Glutamatergic neuron (in vitro differentiated cells): ENCODE data around the gene SEMA6B. TPM values are rescaled to one million over a fixed set of nuclear protein-coding genes. Genes with fewer than 3 reads are reported as not detected.

ENCODE experiments used
- DNase-seq: peaks from one replicate; pipeline ENCODE4 v3.0.0; 2022
- H3K27ac Mint-ChIP-seq: one replicate; pipeline ENCODE4 v1.8.0; 2020; ENCODE audit warnings: mild to moderate bottlenecking, mixed read lengths, inconsistent platforms; ENCODE audit not compliant: unreplicated experiment
- H3K27me3 Mint-ChIP-seq: one replicate; pipeline ENCODE4 v1.8.0; 2020; ENCODE audit warnings: mild to moderate bottlenecking, moderate library complexity, mixed read lengths, inconsistent platforms; ENCODE audit not compliant: unreplicated experiment
- H3K36me3 Mint-ChIP-seq: one replicate; pipeline ENCODE4 v1.8.0; 2020; ENCODE audit warnings: mild to moderate bottlenecking, mixed read lengths, inconsistent platforms; ENCODE audit not compliant: unreplicated experiment
- H3K4me1 Mint-ChIP-seq: one replicate; pipeline ENCODE4 v1.8.0; 2020; ENCODE audit warnings: mild to moderate bottlenecking, low read depth, mixed read lengths, inconsistent platforms; ENCODE audit not compliant: unreplicated experiment
- H3K4me3 Mint-ChIP-seq: one replicate; pipeline ENCODE4 v1.8.0; 2020; ENCODE audit warnings: mild to moderate bottlenecking, mixed read lengths, inconsistent platforms; ENCODE audit not compliant: unreplicated experiment
- H3K9me3 Mint-ChIP-seq: one replicate; pipeline ENCODE4 v1.8.0; 2020; ENCODE audit warnings: mild to moderate bottlenecking, moderate library complexity, mixed read lengths, inconsistent platforms; ENCODE audit not compliant: unreplicated experiment
- CTCF ChIP-seq: fragments of 200-600 bp; sonication (generic); IDR thresholded peaks from one replicate; pipeline ENCODE4 v1.5.0; 2021; ENCODE audit not compliant: partially characterized antibody, unreplicated experiment
- total RNA-seq: library from RNA; stranded (reverse); fragmentation: NEBNext Ultra II Directional; extraction: Animal tissue kit (Norgen Biotek cat#: 25700); gene quantifications from one replicate; pipeline ENCODE4 v1.2.1, GENCODE V29; 2021; ENCODE audit not compliant: unreplicated experiment

The SEMA6B gene
- total RNA-seq, 1 donor from 2014 or later: 234 TPM

- peaks cover 21% of the 10 kb centered on the region for H3K9me3 Mint-ChIP-seq
- no peak for TF ChIP-seq CTCF
- H3K27ac Mint-ChIP-seq: peak overlapping the region; percentile 72
- DNase-seq: peak; percentile 58
- H3K4me3 Mint-ChIP-seq: no peak overlapping the region
- H3K36me3 Mint-ChIP-seq: peaks cover 19% of the 10 kb centered on the region
- H3K4me1 Mint-ChIP-seq: no peaks in the 10 kb centered on the region
- H3K27me3 Mint-ChIP-seq: peaks cover 19% of the 10 kb centered on the region
These were observed 2.8 kb downstream of the SEMA6B start for GRCh38 chr19:4556597-4557127.

- H3K36me3 Mint-ChIP-seq: peaks cover 20% of the 10 kb centered on the region
- peak overlapping the region; percentile 20 for H3K4me3 Mint-ChIP-seq
- H3K27ac Mint-ChIP-seq: no peak overlapping the region
- H3K9me3 Mint-ChIP-seq: peaks cover 22% of the 10 kb centered on the region
- no peak for DNase-seq
- H3K4me1 Mint-ChIP-seq: no peaks in the 10 kb centered on the region
- TF ChIP-seq CTCF: no peak
- peaks cover 20% of the 10 kb centered on the region for H3K27me3 Mint-ChIP-seq
These were observed 3.6 kb downstream of the SEMA6B start for GRCh38 chr19:4555657-4556561.

DNA sequence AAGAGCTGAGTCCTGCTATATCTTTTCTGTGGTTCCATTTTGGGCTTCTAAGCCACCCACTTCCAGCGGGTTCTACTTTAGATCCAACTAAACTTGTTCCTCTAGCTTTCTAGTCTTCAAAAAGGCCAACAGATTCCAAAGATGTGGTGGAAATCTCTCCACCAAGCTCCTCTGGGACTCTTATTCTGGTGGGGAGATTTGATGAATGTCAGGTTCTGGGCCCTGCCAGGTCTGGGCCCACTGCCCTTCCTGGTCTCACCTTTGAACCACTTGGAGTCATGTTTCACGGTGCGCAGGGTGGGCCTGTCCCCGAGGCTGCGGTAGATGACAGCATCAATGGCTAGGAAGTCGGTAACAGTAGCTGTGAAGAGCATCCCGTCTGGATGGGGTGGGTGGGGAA lies 4.8 kb downstream of the SEMA6B start:
- H3K9me3 Mint-ChIP-seq: peaks cover 22% of the 10 kb centered on the region
- H3K27ac Mint-ChIP-seq: no peak overlapping the region
- H3K4me3 Mint-ChIP-seq: no peak overlapping the region
- peaks cover 22% of the 10 kb centered on the region for H3K27me3 Mint-ChIP-seq
- no peak for DNase-seq
- H3K36me3 Mint-ChIP-seq: peaks cover 20% of the 10 kb centered on the region
- H3K4me1 Mint-ChIP-seq: no peaks in the 10 kb centered on the region
- TF ChIP-seq CTCF: no peak

DNA sequence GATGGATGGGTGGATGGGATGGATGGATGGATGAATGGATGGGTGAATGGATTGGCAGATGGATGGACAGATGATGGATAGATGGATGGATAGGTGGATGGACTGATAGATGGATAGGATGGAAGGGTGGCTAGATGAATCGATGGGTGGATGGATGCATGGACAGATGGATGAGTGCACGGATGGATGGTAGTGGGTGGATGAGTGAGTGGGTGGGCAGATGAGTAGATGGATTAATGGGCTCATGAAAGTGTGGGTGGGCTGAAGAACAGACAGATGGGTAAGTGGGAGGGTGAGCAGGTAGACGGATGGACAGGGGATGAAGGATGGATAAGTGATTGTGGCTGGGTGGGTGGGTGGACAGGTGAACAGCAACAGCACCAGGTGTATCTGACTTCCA lies 5.7 kb downstream of the SEMA6B start:
- no peak for TF ChIP-seq CTCF
- H3K4me1 Mint-ChIP-seq: no peaks in the 10 kb centered on the region
- H3K9me3 Mint-ChIP-seq: peaks cover 24% of the 10 kb centered on the region
- H3K4me3 Mint-ChIP-seq: no peak overlapping the region
- H3K27ac Mint-ChIP-seq: peak overlapping the region; percentile 28
- peaks cover 22% of the 10 kb centered on the region for H3K27me3 Mint-ChIP-seq
- H3K36me3 Mint-ChIP-seq: peaks cover 20% of the 10 kb centered on the region
- no peak for DNase-seq
